Measurements from ENCODE around the gene ZBTB39.
A peak's percentile ranks its signal among the peaks of the same experiment; 100 is the strongest.
"Not testable (repeated sequence)": the region's sequence is repeated elsewhere in the genome, so short reads cannot be mapped to it uniquely, and the experiment has no call there.

The ZBTB39 gene

DNA sequence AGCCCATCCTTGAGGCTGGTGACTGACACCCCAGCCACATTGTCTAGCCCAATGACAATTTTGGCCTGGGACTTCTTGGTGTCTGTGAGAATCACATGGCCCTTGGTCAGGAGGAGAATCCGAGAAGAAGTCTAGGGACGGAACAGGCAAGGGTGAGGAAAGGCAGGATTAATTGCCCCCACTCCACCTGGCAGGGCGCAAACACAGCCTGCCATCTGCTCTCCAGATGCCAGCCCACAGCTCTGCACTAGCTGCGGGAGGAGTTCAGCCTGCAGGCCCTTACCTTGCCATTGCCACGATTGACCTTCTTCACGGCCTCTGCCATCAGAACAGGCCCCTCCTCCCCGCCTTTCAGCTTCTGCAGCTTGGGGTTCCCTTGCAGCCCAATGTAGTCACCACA is 23.1 kb upstream of the ZBTB39 start:
- DNase-seq (ENCODE audit: low read depth), result no peak

- no peak for DNase-seq (ENCODE audit: low read depth)
These were observed 21.4 kb upstream of the ZBTB39 start for GRCh38 chr12:57027805-57028153.

- DNase-seq (ENCODE audit: low read depth), result no peak
These were observed 20.9 kb upstream of the ZBTB39 start for GRCh38 chr12:57027011-57027804.

- no peak for DNase-seq (ENCODE audit: low read depth)
These were observed 18.9 kb upstream of the ZBTB39 start for GRCh38 chr12:57025196-57025595.

DNA sequence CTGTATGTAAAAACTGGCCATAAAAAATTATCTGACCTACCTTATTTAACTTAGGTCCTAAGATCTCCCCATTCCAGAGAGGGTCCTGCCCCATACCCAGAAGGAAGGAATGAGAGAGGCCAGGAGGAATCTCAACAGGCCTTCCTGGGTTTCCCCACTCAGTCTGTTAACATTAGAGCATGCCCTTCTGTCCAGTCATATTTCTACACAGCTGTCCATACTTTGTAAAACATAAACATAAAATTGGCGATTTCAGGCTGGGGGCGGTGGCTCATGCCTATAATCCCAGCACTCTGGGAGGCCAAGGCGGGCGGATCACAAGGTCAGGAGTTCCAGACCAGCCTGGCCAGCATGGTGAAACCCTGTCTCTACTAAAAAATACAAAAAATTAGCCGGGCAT is 16.0 kb upstream of the ZBTB39 start:
- not testable (repeated sequence) for DNase-seq (ENCODE audit: low read depth)

- DNase-seq (ENCODE audit: low read depth), result no peak
These were observed 13.8 kb upstream of the ZBTB39 start for GRCh38 chr12:57019983-57020719.

DNA sequence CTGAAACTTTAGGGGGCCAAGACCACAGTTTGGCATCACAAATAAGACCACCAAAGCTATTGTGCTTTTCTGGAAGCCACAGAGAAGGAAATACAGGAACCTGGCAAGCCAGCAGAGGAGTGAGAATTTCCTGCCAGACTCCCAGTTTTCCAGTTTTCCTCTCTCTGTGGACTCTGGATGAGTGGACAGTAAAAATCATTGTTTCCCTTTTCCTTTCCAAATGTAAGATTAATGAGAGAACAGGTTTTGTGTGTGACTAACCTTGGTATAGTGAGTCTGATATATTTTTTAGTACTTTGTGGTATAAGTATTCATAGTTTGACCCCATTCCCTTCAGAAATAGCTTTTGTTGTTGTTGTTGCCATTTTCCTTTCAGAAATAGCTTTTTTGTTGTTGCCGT is 12.6 kb upstream of the ZBTB39 start:
- DNase-seq (ENCODE audit: low read depth), result no peak

GRCh38 chr12:57018353-57018752 is 12.0 kb upstream of the ZBTB39 start:
- not testable (repeated sequence) for DNase-seq (ENCODE audit: low read depth)

- DNase-seq (ENCODE audit: low read depth), result no peak
These were observed 10.0 kb upstream of the ZBTB39 start, which contains the start of gene TAC3 for GRCh38 chr12:57016348-57016747. Gene TAC3 (minus strand): TSS chr12:57016529. CDS start chr12:57015797, 732 bp downstream.

DNA sequence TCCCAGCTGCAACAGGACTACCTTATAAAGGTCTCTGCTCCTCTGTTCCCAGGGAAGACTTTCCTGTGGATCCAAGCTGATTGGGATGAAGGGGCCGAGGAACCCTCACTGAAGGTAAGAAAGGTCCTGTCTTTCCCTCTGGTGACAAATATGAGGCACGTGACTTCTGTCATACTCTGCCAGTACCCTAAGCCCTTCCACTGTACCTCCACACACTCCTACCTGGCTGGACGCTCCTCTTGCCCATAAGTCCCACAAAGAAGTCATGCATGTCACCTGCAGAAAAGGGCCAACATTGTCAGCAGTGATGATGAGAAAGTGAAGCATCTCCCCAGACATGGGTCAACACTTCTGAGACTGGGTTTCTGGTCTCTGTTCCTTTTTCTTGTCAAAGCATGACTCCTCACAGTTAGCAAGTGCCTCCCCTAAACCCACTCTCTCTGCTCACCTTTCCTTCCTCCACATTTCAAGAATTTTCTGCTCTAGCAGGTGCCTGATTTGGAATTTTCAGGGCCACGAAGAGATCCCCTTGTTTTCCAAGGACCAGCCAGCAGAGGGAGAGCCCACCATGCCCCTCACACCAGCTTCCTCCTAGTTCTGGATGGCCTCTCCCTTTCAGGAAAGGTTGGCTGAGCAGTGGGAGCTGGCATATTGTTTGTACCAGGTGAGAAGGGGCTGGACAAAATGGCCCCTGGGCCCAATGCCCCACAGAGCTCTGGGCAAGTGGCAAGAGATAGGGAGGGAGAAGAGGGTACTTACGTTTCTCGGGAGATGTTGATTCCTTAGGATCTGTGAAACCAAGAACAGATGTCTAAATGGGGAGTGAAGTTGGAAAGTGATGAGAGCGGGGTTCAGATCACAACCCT is 6.5 kb upstream of the ZBTB39 start:
- DNase-seq (ENCODE audit: low read depth), result no peak

GRCh38 chr12:57011438-57012424 is 5.4 kb upstream of the ZBTB39 start:
- no peak for DNase-seq (ENCODE audit: low read depth)

GRCh38 chr12:57010627-57011247 is 4.4 kb upstream of the ZBTB39 start:
- no peak for DNase-seq (ENCODE audit: low read depth)

GRCh38 chr12:57009949-57010626 is 3.7 kb upstream of the ZBTB39 start:
- DNase-seq (ENCODE audit: low read depth), result no peak

DNA sequence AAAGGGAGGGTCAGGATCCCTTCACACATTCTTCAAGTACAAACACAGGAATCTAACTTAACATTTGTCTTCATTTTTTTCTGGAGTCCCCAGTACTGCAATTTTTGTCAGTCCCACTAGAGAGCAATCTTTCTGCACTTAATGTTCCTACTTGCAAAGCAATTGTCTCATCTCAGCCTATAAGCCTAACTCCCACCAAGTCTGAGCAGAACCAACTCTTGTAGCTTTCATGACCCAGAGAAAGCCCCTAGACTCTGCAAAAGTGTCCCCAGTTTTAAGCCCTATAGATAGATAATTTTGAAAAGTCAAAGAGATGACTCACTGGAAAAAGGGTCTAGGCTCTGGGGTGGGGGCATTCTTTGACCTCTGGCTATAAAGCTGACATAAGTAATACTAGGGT is 1.8 kb upstream of the ZBTB39 start:
- peak; percentile 69 for DNase-seq (ENCODE audit: low read depth)

- DNase-seq (ENCODE audit: low read depth), result no peak
These were observed 596 bp upstream of the ZBTB39 start for GRCh38 chr12:57006809-57007475.

- no peak for DNase-seq (ENCODE audit: low read depth)
These were observed 1.7 kb downstream of the ZBTB39 start for GRCh38 chr12:57004651-57005050.

DNA sequence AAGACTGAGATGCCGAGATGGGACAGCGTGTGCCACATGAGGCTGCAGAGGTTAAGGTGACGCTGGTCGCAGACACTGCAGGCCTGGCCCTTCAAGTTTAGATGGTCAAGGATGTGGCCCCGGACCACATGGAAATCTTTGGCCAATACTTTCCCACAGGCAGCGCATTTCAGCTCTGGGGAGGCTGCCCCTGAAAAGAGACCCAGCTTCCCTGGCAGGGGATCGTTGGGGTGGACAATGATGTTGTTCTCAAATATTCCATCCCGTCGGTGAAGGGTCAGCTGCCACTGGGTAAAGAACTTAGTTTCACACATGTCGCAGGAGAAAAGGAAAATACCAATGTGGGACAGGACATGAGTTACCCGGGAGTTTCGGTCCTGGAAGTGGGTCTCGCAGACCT is 3.0 kb downstream of the ZBTB39 start:
- no peak for DNase-seq (ENCODE audit: low read depth)

DNA sequence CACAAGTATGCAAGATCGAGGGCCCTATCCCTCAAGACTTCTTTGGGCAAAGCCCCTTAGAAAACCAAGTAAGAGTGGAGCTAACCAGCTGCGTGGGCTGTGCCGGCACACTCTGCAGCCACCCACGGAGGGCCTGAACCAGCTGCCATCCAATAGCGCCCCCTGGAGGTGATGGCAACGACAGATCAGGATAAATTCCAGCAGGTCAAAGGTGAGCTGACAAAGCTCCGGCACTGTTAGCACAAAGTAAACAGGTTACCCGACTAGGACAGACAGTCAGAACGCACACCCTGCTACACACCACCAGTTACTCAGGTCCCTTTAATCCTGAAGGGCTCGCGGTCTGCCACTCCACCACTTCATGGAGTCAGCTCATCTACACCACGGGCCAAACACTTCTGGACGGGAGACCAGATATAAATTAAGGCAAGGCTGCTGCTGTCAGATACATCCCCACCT is 4.9 kb downstream of the ZBTB39 start:
- DNase-seq (ENCODE audit: low read depth), result peak; percentile 24

- no peak for DNase-seq (ENCODE audit: low read depth)
These were observed 6.0 kb downstream of the ZBTB39 start for GRCh38 chr12:57000393-57000792.

- DNase-seq (ENCODE audit: low read depth), result no peak
These were observed 6.9 kb downstream of the ZBTB39 start for GRCh38 chr12:56999456-56999855.
